Lung microvascular endothelial cell (primary cell): Measurements from ENCODE around the gene WNK2. TPM values are rescaled to one million over a fixed set of nuclear protein-coding genes. Genes with fewer than 3 reads are reported as not detected.
"Not testable (repeated sequence)": the region's sequence is repeated elsewhere in the genome, so short reads cannot be mapped to it uniquely, and the experiment has no call there.

Experiments
- DNase-seq, 2 donors: peaks; one replicate each; pipeline versions ENCODE4 v3.0.0 to v3.0.0-alpha.2; 2010; ENCODE audit warnings: low read depth in 2 of 2
- total RNA-seq: library from RNA; depleted of rRNA; stranded (reverse); fragments of >200 nt; gene quantifications from 2 replicates; pipeline ENCODE4 v1.2.1, GENCODE V29; 2014

The WNK2 gene
- not detected in 2 replicates for total RNA-seq

GRCh38 chr9:93183663-93184431, at the start of gene WNK2:
Gene WNK2, plus strand, starts transcription at chr9:93184139. Its CDS starts 791 bp downstream, at chr9:93184930.
- DNase-seq, result no peak

GRCh38 chr9:93134740-93135444, 49.0 kb upstream of the WNK2 start:
- no peak for DNase-seq

GRCh38 chr9:93136011-93136440, 47.9 kb upstream of the WNK2 start:
- DNase-seq, result peak; percentile 26 to 47

- DNase-seq, result no peak
These were observed 46.6 kb upstream of the WNK2 start for GRCh38 chr9:93137362-93137761.

- DNase-seq, result no peak
These were observed 45.7 kb upstream of the WNK2 start for GRCh38 chr9:93138171-93138764.

- DNase-seq, result no peak
These were observed 44.4 kb upstream of the WNK2 start for GRCh38 chr9:93139365-93140182.

- DNase-seq, result no peak
These were observed 42.0 kb upstream of the WNK2 start for GRCh38 chr9:93141771-93142483.

GRCh38 chr9:93143830-93144530, 40.0 kb upstream of the WNK2 start:
- peak in 1 of 2 donors; percentile 36 for DNase-seq

GRCh38 chr9:93146696-93147095, 37.2 kb upstream of the WNK2 start:
- DNase-seq, result not testable (repeated sequence)

GRCh38 chr9:93147632-93148031, 36.3 kb upstream of the WNK2 start:
- no peak for DNase-seq

- no peak for DNase-seq
These were observed 35.2 kb upstream of the WNK2 start for GRCh38 chr9:93148721-93149120.

- DNase-seq, result peak in 1 of 2 donors; percentile 64
These were observed 34.6 kb upstream of the WNK2 start for GRCh38 chr9:93149361-93149760.

- DNase-seq, result no peak
These were observed 32.7 kb upstream of the WNK2 start for GRCh38 chr9:93151097-93151784.

- peak in 1 of 2 donors; percentile 37 for DNase-seq
These were observed 29.5 kb upstream of the WNK2 start for GRCh38 chr9:93154293-93154903.

GRCh38 chr9:93155716-93156474, 28.0 kb upstream of the WNK2 start:
- no peak for DNase-seq

- DNase-seq, result peak in 1 of 2 donors; percentile 30
These were observed 27.4 kb upstream of the WNK2 start for GRCh38 chr9:93156475-93157008.

GRCh38 chr9:93159601-93160471, 24.1 kb upstream of the WNK2 start:
- DNase-seq, result peak; percentile 72 to 86
